Suprapubic skin (tissue), 4 donors: ENCODE measurements around the gene AK3. TPM values are rescaled to one million over a fixed set of nuclear protein-coding genes. Genes with fewer than 3 reads are reported as not detected.

Experiments
- DNase-seq, 2 donors: peaks; one replicate each; pipeline ENCODE4 v3.0.0-alpha.2; 2019; ENCODE audit warnings: low spot score in 2 of 2
- H3K27ac ChIP-seq: fragments of 200-600 bp; sonication (generic); one replicate; pipeline ENCODE4 v1.5.1; 2019
- H3K27me3 ChIP-seq: fragments of 200-600 bp; sonication (generic); one replicate; pipeline ENCODE4 v1.5.1; 2019
- H3K36me3 ChIP-seq: fragments of 200-600 bp; sonication (generic); one replicate; pipeline ENCODE4 v1.5.1; 2019
- H3K4me1 ChIP-seq: fragments of 200-600 bp; sonication (generic); one replicate; pipeline ENCODE4 v1.5.1; 2019
- H3K4me3 ChIP-seq: fragments of 200-600 bp; sonication (generic); one replicate; pipeline ENCODE4 v1.5.1; 2019; ENCODE audit warnings: mild to moderate bottlenecking
- H3K9me3 ChIP-seq: fragments of 200-600 bp; sonication (generic); one replicate; pipeline ENCODE4 v1.5.1; 2019
- CTCF ChIP-seq, 2 donors: fragments of 200-600 bp in 1 of 2; fragments of 450-650 bp in 1 of 2; sonication (generic) in 1 of 2; IDR thresholded peaks; one replicate each; pipeline ENCODE4 v1.5.1; 2016 to 2019; ENCODE audit warnings: antibody characterized with exemption in 2 of 2, mild to moderate bottlenecking in 1 of 2, moderate library complexity in 1 of 2
- EP300 ChIP-seq: sonication (generic); formaldehyde crosslinking; IDR thresholded peaks from one replicate; pipeline ENCODE4 v1.6.1; 2017; ENCODE audit warnings: antibody characterized with exemption
- POLR2A ChIP-seq, 2 donors: fragments of 450-650 bp; IDR thresholded peaks; one replicate each; pipeline ENCODE4 v1.6.1; 2017; ENCODE audit warnings: antibody characterized with exemption in 2 of 2, mild to moderate bottlenecking in 2 of 2, moderate library complexity in 2 of 2
- POLR2AphosphoS5 ChIP-seq, 3 donors: sonication (generic); formaldehyde crosslinking; IDR thresholded peaks; one replicate each; pipeline ENCODE4 v1.6.1; 2017; ENCODE audit warnings: antibody characterized with exemption in 3 of 3
- WGBS: methylation state at CpG from one replicate; pipeline ENCODE4 v1.1.5; 2018; 5-methylcytosine and 5-hydroxymethylcytosine counted together
- total RNA-seq, 4 donors: library from RNA; depleted of rRNA; stranded (reverse); fragments of >200 nt; gene quantifications; one replicate each; pipeline ENCODE4 v1.1.0, GENCODE V29; 2016

AK3 gene
- total RNA-seq, 4 donors from 2014 or later = 69.7 to 96.4 (median 78.6) TPM

DNA sequence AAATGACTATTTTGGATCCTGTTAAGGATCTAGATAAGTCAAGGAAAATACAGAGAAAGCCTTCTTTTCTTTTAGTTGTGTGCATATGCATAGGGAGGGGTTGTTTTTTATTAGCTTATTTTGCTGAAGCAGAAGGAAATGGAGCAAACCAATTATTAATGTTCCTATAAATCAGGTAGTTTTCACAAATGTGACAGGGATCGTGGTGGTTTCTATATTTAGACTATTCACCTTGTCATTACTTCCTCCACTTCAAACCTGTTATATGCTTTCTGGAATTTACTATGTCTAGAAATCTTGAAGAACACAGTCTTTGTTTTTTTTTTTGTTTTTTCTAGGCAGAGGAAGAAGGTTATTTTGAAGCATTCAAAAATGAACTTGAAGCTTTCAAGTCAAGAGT, 39.5 kb downstream of the AK3 start:
- WGBS = 58% methylated on average over 1 of the region's 1 CpG
- Histone ChIP-seq H3K9me3 (no peaks in the 10 kb centered on the region), H3K4me3 (no peak overlapping the region), H3K36me3 (peaks cover 51% of the 10 kb centered on the region), H3K4me1 (no peaks in the 10 kb centered on the region), H3K27ac (no peak overlapping the region), H3K27me3 (no peaks in the 10 kb centered on the region)
- TF ChIP-seq POLR2AphosphoS5 (IDR thresholded peaks at IDR 0.05) = no peak
- no peak for TF ChIP-seq POLR2A (IDR thresholded peaks at IDR 0.05)
- TF ChIP-seq EP300 = no peak
- TF ChIP-seq CTCF (IDR thresholded peaks at IDR 0.05) = no peak
- no peak for DNase-seq

DNA sequence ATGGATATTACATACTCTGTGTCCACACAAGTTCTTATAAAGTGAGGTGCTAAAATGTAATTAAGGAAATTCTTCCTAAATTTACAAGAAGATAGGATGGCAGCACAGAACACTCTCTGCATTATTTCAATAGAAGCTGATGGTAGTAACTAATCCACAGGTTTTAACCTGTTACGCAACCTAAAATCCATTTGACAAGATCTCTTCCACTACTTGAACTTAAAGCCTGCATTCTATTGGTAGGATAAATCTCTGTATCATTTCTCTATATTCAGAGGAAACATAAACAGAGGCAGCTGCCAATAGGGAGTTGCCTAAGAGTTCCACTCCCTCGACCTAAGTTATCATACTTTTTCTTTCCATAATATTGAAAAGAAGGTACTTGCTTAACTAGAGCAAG, 40.1 kb downstream of the AK3 start:
- no peaks in the 10 kb centered on the region for H3K9me3 ChIP-seq
- no peak for TF ChIP-seq CTCF (IDR thresholded peaks at IDR 0.05)
- no peak for TF ChIP-seq POLR2AphosphoS5 (IDR thresholded peaks at IDR 0.05)
- no peak for TF ChIP-seq POLR2A (IDR thresholded peaks at IDR 0.05)
- no peak for TF ChIP-seq EP300
- peaks cover 50% of the 10 kb centered on the region for H3K36me3 ChIP-seq
- no peak overlapping the region for H3K4me3 ChIP-seq
- no peaks in the 10 kb centered on the region for H3K27me3 ChIP-seq
- no peak overlapping the region for H3K27ac ChIP-seq
- H3K4me1 ChIP-seq = no peaks in the 10 kb centered on the region
- DNase-seq = no peak
- WGBS = 80% methylated on average over 2 of the region's 2 CpGs

GRCh38 chr9:4700091-4700490, 40.9 kb downstream of the AK3 start:
- H3K4me1 ChIP-seq = no peaks in the 10 kb centered on the region
- no peak overlapping the region for H3K4me3 ChIP-seq
- H3K36me3 ChIP-seq = peaks cover 50% of the 10 kb centered on the region
- no peak for DNase-seq
- H3K27ac ChIP-seq = no peak overlapping the region
- TF ChIP-seq POLR2AphosphoS5 (IDR thresholded peaks at IDR 0.05) (no peak), CTCF (IDR thresholded peaks at IDR 0.05) (no peak), EP300 (no peak), POLR2A (IDR thresholded peaks at IDR 0.05) (no peak)
- 81% methylated on average over 3 of the region's 3 CpGs for WGBS
- H3K9me3 ChIP-seq = no peaks in the 10 kb centered on the region
- H3K27me3 ChIP-seq = no peaks in the 10 kb centered on the region

GRCh38 chr9:4691795-4692194, 49.2 kb downstream of the AK3 start:
- Histone ChIP-seq H3K27ac (no peak overlapping the region), H3K36me3 (peaks cover 30% of the 10 kb centered on the region), H3K4me3 (no peak overlapping the region), H3K27me3 (no peaks in the 10 kb centered on the region), H3K4me1 (peaks cover 6% of the 10 kb centered on the region), H3K9me3 (no peaks in the 10 kb centered on the region)
- no peak for DNase-seq
- 72% methylated on average over 3 of the region's 3 CpGs for WGBS
- no peak for TF ChIP-seq EP300
- no peak for TF ChIP-seq POLR2A (IDR thresholded peaks at IDR 0.05)
- no peak for TF ChIP-seq POLR2AphosphoS5 (IDR thresholded peaks at IDR 0.05)
- no peak for TF ChIP-seq CTCF (IDR thresholded peaks at IDR 0.05)

- 90% methylated on average over 4 of the region's 4 CpGs for WGBS
- Histone ChIP-seq H3K27ac (no peak overlapping the region), H3K4me3 (no peak overlapping the region), H3K27me3 (no peaks in the 10 kb centered on the region), H3K36me3 (peaks cover 29% of the 10 kb centered on the region), H3K9me3 (no peaks in the 10 kb centered on the region), H3K4me1 (peaks cover 13% of the 10 kb centered on the region)
- TF ChIP-seq EP300 (no peak), POLR2A (IDR thresholded peaks at IDR 0.05) (no peak), POLR2AphosphoS5 (IDR thresholded peaks at IDR 0.05) (no peak), CTCF (IDR thresholded peaks at IDR 0.05) (no peak)
- DNase-seq = no peak
Observed at GRCh38 chr9:4690144-4690543, 50.9 kb downstream of the AK3 start.
